GM12864 (cell line): ENCODE results near the gene NDRG3.
A peak's percentile ranks its signal among the peaks of the same experiment; 100 is the strongest.

ENCODE experiments used
- DNase-seq: peaks from one replicate; pipeline ENCODE4 v3.0.0-alpha.2; 2011; ENCODE audit warnings: low read depth
- H3K4me3 ChIP-seq: 2 replicates; pipeline ENCODE4 v1.5.1; 2011; ENCODE audit warnings: mild to moderate bottlenecking, low read depth, low read length, control low read depth
- TF ChIP-seq, protein P1 (sequence below): IDR thresholded peaks from 2 replicates; pipeline ENCODE4 v1.5.1; 2011; ENCODE audit warnings: low read depth, mild to moderate bottlenecking, moderate library complexity, low read length, control low read depth, inconsistent platforms; ENCODE audit errors: missing control alignments

The NDRG3 gene

DNA sequence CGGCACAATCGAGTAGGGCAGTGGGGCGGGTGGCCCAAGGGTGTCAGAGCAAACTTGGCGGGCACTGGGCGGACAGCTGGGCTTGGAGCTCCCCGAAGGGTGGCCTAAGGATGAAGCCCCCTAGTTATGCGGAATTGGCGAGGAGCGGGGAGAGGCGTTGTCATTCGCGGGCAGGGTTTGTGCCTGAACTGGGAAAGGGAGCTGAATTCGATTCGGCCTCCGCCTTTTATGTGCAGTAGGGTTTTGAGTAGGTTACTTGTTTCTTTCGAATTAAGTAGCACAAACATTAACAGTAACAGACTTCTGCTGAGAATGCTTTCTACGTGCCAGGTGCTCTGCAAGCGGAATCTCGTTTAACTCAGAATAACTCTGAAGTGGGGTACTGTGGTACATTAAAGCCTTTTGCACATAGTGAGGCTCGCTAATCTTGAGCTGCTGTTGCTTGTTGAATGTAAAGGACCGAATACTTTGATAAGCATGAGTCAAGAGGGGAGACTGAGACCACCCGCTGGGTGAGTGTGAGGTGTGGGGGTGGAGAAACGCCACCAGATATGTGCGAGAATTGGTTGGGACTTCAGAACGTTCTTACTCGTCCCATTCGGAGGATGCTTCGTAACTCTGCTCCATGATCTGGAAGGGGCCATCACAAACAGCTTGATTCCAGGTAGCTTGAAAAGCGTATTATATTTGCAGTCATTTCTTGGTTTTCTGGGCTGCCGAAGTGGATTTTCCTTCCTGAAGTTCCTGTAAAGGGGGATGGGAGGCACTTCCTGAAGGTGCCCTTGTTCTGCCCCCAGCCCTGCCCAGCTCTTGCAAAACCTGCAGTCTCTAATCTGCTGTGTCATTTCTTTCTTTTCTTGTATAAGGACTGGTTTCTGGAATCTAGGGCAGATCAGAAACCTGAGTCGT is 139.5 kb downstream of the NDRG3 start:
- DNase-seq = no peak

DNA sequence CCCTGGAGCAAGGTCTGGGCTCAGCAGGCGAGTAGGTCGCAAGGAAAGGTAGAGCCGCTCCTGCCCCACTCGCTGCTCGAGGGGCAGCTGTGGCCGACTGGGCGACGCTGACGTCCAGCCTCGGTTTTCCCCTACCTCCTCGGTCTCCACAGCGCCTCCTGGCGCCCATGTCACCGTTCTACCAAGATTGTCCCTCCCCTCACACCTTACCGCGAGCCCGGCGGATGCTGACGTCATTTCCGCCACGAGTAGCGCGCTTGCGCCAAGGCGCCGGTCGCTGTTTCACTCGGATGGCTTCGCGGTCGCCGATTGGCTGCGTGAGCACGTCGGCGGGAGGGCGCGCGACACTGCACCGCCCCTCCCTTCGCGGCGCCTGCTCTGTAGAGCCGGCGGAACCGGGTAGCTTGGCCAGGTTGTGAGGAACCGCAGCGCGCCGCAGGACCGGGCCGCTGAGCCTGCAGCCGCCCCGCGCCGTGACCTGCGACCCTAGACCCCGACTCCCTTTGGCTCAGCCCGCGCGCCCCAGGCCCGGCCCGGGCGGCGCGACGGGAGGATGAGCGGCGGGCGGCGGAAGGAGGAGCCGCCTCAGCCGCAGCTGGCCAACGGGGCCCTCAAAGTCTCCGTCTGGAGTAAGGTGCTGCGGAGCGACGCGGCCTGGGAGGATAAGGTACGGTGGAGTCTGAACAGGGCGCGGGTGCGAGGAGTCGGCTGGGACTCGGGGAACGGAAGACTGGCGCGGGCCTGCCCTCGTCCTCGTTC is 140.3 kb downstream of the NDRG3 start, which contains the start of gene RAB5IF:
TSS of gene RAB5IF (plus strand) at position 381 of the 759 bp plus-strand sequence. CDS start at position 554, 173 bp downstream.
- peak within 1 kb of the TSS; percentile 93 for H3K4me3 ChIP-seq
- DNase-seq = peak; percentile 96
- TF ChIP-seq, protein P1, sequence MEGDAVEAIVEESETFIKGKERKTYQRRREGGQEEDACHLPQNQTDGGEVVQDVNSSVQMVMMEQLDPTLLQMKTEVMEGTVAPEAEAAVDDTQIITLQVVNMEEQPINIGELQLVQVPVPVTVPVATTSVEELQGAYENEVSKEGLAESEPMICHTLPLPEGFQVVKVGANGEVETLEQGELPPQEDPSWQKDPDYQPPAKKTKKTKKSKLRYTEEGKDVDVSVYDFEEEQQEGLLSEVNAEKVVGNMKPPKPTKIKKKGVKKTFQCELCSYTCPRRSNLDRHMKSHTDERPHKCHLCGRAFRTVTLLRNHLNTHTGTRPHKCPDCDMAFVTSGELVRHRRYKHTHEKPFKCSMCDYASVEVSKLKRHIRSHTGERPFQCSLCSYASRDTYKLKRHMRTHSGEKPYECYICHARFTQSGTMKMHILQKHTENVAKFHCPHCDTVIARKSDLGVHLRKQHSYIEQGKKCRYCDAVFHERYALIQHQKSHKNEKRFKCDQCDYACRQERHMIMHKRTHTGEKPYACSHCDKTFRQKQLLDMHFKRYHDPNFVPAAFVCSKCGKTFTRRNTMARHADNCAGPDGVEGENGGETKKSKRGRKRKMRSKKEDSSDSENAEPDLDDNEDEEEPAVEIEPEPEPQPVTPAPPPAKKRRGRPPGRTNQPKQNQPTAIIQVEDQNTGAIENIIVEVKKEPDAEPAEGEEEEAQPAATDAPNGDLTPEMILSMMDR = peak; percentile 96

More for the DNA sequence above, 139.5 kb downstream of the NDRG3 start:
- peak overlapping the region; percentile 93 for H3K4me3 ChIP-seq
- TF ChIP-seq, protein P1 = no peak

DNA sequence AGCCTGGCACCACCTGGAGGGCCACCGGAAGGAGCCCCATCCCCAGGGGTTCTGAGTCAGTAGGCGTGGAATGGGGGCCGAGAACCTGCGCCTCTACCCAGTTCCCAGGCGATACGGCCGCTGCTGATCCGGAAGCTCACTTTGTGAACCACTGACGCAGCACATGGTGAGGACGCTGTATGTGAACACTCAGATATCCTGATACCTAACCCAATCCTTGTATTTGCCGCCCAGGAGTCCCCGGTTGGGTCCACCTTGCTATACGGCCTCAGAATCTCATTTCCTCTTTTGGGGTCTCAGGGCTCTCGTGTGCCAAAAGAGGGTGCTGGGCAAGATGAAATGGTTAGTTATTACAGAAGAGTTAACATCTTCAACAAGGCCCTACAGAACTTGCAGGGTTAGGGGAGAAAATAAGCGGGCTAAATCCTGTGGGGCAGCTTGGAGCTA is 140.9 kb downstream of the NDRG3 start:
- peak; percentile 79 for DNase-seq
- TF ChIP-seq, protein P1 = no peak
- H3K4me3 ChIP-seq = peak overlapping the region; percentile 53
